Thyroid gland (tissue), 4 donors: ENCODE data around the gene CLTA. TPM values are rescaled to one million over a fixed set of nuclear protein-coding genes. Genes with fewer than 3 reads are reported as not detected.

Experiments
- DNase-seq, 2 donors: peaks; one replicate each; pipeline ENCODE4 v3.0.0-alpha.2; 2019
- H3K27ac ChIP-seq, 3 donors: fragments of 200-600 bp; sonication (generic); 1 replicate in 2 of 3; 2 replicates in 1 of 3; pipeline ENCODE4 v1.5.1; 2016 to 2019; ENCODE audit warnings: mild to moderate bottlenecking in 1 of 3, moderate library complexity in 1 of 3
- H3K27me3 ChIP-seq: fragments of 200-600 bp; sonication (generic); one replicate; pipeline ENCODE4 v1.5.1; 2019
- H3K36me3 ChIP-seq, 2 donors: fragments of 200-600 bp; sonication (generic); one replicate each; pipeline ENCODE4 v1.5.1; 2016 to 2019
- H3K4me1 ChIP-seq, 2 donors: fragments of 200-600 bp; sonication (generic); one replicate each; pipeline ENCODE4 v1.5.1; 2017 to 2019
- H3K4me3 ChIP-seq, 3 donors: fragments of 200-600 bp; sonication (generic); replicated peaks in 1 of 3; 1 replicate in 2 of 3; 2 replicates in 1 of 3; pipeline ENCODE4 v1.5.1; 2016; ENCODE audit warnings: mild to moderate bottlenecking in 1 of 3
- H3K9me3 ChIP-seq: fragments of 200-600 bp; sonication (generic); one replicate; pipeline ENCODE4 v1.5.1; 2017
- CTCF ChIP-seq, 6 experiments: fragments of 200-600 bp in 3 of 6; fragments of 450-650 bp in 3 of 6; sonication (generic) in 3 of 6; IDR thresholded peaks; one replicate each; pipeline ENCODE4 v1.5.1; 2016 to 2019; ENCODE audit warnings: antibody characterized with exemption in 6 of 6, mild to moderate bottlenecking in 2 of 6, inconsistent platforms in 1 of 6, moderate library complexity in 1 of 6
- POLR2A ChIP-seq, 2 donors: fragments of 450-650 bp; IDR thresholded peaks; one replicate each; pipeline ENCODE4 v1.6.1; 2017; ENCODE audit warnings: antibody characterized with exemption in 2 of 2, mild to moderate bottlenecking in 2 of 2, moderate library complexity in 1 of 2
- WGBS, 2 donors: methylation state at CpG; one replicate each; pipeline ENCODE4 v1.1.5; 2017; 5-methylcytosine and 5-hydroxymethylcytosine counted together
- intact Hi-C: fragments of 100-400 bp; cut with DNase I; formaldehyde crosslinking; loops from one replicate; pipeline ENCODE4 v1.15.1; 2023
- total RNA-seq, 4 donors: library from RNA; depleted of rRNA; stranded (reverse); fragments of >200 nt; gene quantifications; one replicate each; pipeline ENCODE4 v1.2.3, GENCODE V29; 2016

The CLTA gene
- total RNA-seq, 4 donors from 2014 or later = 215 to 373 (median 259) TPM

GRCh38 chr9:36258996-36259533, 68.3 kb downstream of the CLTA start:
- Histone ChIP-seq H3K27me3 (no peaks in the 10 kb centered on the region), H3K4me1 (peaks cover 4 to 7% of the 10 kb centered on the region in 2 donors), H3K27ac (peak overlapping the region; percentile 46 to 96 (median 96)), H3K36me3 (no peaks in the 10 kb centered on the region), H3K9me3 (no peaks in the 10 kb centered on the region), H3K4me3 (peak overlapping the region; percentile 19 to 95 (median 37))
- peak; percentile 4 to 21 for DNase-seq
- intact Hi-C loops = no loop called here
- TF ChIP-seq CTCF (IDR thresholded peaks at IDR 0.05) (no peak), POLR2A (IDR thresholded peaks at IDR 0.05) (no peak)
- WGBS, 2 donors = 46 to 55% methylated on average over 7 of the region's 7 CpGs

Other genes with a start within 250 kb of the CLTA start
- not detected for gene OR2S2, start 232.8 kb upstream of the CLTA start, total RNA-seq
- 10 to 100 TPM in 3 of 4 donors, 1 to 10 TPM in 1; 7.1 to 20.0 (median 18.6) TPM for gene RECK, start 154.0 kb upstream of the CLTA start, total RNA-seq
- 10 to 100 TPM; 15.6 to 25.1 (median 20.4) TPM for gene GLIPR2, start 54.2 kb upstream of the CLTA start, total RNA-seq
- under 1 TPM in 1 of 4 donors, not detected in 3; 0.40 TPM for gene CCIN, start 21.5 kb upstream of the CLTA start, total RNA-seq
- gene GNE, start 67.5 kb downstream of the CLTA start, total RNA-seq = 10 to 100 TPM; 15.0 to 24.3 (median 16.1) TPM
- 10 to 100 TPM; 36.9 to 61.4 (median 41.9) TPM for gene RNF38, start 209.3 kb downstream of the CLTA start, total RNA-seq